HG02973 (cell line): ENCODE measurements around the gene RNF220.

Experiments
- ATAC-seq: cut with Tn5 transposase; IDR thresholded peaks from one replicate; pipeline ENCODE4 v1.9.1; 2021; ENCODE audit warnings: moderate library complexity; ENCODE audit not compliant: unreplicated experiment

RNF220 gene

GRCh38 chr1:44631333-44631646, 226.2 kb downstream of the RNF220 start:
- no peak for ATAC-seq

GRCh38 chr1:44631647-44632539, 226.8 kb downstream of the RNF220 start:
- peak; percentile 55 for ATAC-seq

DNA sequence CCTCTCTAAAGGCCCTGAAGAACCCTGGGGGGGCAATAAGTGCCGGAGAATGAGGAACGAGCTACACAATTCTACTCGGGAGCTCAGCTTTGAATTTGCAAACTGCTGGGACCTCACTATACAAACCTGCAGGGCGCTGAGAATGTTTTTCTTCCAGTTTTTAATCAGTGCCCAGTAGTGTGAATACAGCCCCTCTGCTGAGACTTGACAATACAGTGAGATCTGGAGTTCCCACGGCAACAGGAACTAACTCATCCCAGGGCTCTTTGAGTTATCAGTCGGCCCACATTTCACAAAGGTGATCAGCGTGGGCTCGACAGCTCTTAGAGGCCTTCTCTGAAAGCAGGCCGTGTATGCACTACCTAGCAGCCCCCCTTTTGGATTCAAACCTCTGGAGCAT, 227.5 kb downstream of the RNF220 start:
- no peak for ATAC-seq

GRCh38 chr1:44634606-44635189, 229.6 kb downstream of the RNF220 start:
- no peak for ATAC-seq

DNA sequence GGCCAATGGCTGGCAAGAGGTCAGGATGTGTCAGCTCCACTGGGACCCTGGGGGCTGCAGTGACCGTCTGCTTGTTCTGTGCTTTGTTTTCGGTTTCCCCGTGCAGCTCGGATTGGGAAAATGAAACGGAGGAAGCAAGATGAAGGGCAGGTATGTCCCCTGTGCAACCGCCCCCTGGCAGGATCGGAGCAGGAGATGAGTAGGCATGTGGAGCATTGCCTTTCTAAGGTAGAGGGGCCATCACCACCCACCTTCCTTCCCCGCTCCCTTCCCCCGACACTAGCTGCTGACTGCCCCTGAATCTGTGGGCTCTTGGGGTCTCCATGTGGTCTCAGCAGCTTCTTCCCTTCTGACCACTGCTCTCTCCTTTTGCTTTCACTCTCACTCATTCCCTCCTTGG, 230.4 kb downstream of the RNF220 start:
- no peak for ATAC-seq

DNA sequence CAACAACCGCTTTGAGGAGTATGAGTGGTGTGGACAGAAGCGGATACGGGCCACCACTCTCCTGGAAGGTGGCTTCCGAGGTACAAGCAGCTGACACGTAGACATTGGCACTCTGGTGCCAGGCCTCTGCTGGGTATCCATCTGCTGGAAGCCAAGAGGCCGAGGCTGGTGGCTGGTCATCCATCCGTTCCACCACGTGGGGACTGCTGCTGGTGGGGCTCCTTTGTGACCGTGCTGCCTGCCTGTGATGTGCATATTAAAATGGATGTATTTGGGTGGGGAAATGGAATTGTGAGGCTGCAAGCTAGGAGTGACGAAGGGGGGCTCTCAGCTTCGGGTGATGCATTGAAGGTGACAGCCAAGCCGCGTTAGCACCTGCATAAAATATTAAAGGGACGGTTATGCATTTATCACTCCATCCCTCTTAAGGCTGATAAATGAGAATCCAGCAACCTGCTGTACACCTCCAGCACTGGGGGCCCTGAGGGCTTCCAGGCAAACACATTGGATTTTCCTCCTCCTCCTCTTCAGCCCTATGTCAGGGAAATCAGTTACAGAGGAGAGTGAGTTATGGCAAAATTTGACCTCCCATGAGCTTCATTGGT, 231.1 kb downstream of the RNF220 start:
- no peak for ATAC-seq

DNA sequence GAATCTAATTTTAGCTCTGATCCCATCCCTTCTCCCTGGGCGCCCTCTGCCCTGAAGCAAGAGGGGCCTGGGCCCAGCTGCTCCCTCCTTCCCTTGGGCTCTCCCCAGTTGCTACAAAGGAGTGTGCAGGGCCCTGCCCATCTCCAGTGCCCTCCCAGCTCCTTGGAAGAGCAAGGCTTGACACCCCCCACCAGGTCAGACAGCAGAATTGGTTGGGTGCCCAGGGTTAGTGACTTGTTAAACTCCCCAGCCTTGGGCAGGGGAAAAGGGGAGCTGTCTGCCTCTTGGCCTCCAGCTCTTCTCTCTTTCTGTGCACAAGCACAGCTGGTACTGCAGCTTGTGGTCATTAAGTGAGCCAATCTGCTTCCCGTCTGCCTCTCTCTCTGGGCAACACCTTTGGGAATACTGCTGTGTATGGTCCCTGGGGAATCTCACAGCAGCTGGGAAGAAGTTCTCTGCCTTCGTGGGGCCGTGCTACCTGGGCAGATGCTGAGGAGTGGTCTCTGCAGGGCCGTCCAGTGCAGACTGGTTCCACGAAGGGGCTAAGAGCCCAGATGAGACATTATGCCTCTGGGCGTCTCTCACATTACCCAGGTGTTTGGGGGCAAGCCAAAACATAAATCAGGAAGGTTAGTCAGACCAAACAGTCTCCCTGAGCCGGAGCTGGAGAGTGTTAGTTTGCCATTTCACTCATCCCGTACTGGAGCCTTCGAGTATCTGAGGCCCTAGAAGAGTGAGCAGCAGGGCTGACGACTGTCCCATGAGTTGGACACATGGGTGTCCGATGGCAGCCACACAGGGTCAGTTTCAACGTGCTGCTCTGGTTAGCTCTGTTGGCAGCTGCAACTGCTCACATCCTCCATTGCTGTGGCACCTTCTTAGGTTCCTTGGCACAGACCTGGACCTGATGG, 231.9 kb downstream of the RNF220 start:
- no peak for ATAC-seq

DNA sequence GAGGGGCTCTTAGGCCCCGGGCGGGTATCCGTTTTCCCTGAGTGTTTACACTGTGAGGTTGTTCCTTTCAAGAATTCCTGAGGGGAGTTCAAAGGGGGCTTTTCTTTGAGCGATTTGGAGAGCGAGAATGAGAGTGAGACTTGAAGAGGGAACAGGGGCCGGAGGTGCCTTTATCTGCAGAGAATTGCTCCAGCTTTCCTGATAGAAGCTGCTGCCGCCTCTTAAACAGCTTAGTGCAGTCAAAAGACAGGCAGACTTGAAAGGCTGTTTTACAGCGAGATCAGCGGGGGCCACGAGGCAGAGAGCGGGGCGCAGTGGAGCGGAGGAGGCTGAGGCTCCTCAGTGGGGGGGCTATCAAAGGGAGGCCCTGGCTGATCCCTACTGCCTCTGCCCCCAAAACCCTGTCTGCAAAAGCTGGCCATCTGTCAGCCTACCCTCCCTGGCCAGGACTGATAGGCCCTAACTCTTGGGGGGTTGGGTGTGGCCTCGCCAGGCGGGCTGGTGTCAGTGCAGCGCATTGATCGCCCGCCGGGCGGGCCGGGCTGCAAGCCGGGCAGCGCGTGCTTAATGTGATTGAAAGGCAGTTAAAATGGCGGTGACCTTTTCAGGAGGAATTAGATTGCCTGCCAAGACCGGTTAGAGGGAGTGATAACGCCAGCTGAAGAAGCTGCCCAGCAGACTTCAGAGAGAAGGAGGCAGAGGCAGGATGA, 232.8 kb downstream of the RNF220 start:
- no peak for ATAC-seq

GRCh38 chr1:44640200-44640853, 235.3 kb downstream of the RNF220 start:
- ATAC-seq, result no peak

GRCh38 chr1:44641126-44642102, 236.4 kb downstream of the RNF220 start:
- ATAC-seq, result no peak

DNA sequence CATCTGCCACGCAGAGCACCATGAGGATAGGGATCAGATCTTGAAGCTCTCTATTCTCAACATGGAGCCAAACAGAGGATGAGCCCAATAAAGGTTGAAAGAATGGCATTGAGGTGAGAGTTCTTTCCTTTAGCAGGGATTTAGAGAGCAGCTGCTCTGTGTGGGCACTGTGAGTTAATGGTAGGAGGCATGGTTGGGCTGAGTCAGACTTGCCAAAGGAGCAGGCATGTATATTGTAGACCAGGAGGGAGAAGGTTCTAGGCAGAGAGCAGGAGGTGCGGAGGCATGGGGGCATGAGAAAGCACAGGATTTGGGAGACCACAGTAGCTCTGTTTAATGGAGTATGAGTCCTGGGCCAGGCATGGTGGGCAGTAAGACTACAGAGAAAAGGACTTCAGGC, 237.2 kb downstream of the RNF220 start:
- ATAC-seq, result no peak

- ATAC-seq, result no peak
Measured at GRCh38 chr1:44642925-44643324, 237.9 kb downstream of the RNF220 start.

DNA sequence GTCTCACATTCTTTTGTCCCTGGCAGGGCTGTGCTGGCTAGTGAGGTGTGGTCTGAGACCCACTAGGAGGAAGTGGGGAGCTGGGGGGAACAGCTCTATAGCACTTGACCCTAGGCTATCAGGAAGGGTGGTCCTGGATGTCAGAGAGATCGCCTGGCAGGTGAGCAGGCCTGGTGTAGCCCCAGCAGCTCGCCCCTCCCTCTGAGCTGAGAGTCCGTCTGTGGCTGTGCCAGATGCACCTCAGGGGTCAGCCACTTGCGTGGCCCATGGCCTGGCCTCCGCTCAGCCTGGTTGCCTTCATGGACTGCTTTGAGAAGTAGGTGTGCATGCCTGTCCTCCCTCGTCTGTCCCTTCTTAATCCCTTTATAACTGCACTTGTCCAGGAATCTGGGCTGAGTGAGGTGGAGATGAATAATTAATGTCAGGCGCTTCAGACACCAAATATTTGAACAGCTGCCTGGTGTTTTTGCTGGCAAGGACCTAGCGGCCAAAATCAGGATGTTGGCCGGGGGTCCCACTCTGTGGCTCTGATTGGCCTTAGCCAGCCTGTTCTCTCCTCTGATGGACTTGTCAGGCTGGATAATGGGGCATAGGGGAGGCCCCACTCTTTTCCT, 238.8 kb downstream of the RNF220 start:
- ATAC-seq, result no peak

DNA sequence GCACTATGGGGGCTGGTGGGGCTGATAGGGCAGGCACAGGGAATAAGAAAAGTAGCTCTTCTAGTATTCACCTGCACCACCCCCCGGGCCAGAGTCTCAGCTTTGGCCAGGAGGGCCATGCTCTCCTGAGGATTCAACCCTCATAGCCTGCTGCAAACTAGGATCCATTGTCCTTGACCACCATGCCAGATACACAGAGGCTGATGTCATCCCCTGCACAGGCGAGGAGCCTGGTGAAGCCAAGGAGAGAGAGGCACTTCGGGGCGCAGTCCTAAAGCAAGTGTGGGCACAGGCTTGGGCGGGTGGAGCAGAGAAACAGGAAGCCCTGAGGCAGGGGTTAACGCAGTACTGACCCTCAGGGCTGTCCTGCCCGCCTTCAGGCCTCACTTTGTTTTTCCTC, 239.8 kb downstream of the RNF220 start:
- ATAC-seq, result no peak

- ATAC-seq, result no peak
Measured at GRCh38 chr1:44645476-44646244, 240.6 kb downstream of the RNF220 start.

DNA sequence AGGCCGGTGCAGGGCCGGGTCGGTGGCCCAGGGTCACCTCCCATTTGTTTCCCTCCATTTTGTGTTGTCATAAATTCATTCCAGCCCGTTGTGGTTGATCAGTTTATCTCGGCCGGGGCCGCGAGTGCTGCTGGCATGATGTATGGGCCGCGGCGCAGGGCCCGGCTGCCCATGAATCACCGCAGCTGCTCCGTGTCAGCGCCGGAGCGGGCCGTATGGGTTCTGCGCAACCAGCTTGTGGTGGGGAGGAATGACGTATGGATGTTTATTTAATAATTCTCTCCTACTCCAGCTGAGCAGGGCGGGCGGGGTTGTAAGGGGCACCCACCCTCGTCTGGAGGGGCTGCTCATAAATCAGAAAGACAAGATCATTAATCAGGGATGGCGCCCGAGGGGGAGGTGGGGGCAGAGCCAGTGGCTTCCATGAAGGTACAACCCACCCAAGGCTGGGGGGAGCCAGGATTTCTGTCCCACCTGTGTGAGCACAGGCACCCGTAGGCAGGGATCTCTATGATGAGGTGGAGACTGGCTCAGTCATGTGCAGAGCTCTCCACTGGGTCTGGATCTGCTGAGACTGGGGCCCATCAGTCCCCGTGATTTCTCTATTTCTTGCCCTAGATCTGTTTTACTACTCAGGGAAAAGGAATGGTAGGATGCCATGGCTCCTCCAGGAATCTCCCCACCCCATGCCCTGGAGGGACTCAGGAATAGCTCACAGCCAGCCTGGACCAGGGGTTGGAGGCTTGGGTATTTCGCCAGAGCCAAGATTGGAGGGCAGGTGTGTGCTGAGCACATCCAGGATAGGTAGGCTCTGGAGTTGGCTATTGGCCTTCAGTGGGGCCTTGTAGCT, 241.4 kb downstream of the RNF220 start:
- no peak for ATAC-seq

- ATAC-seq, result no peak
Measured at GRCh38 chr1:44647896-44648295, 242.8 kb downstream of the RNF220 start.
